IMR-90 (cell line): Measurements from ENCODE around the gene HEXA. TPM values are rescaled to one million over a fixed set of nuclear protein-coding genes. Genes with fewer than 3 reads are reported as not detected.

Experiments
- ATAC-seq: fragments of 200-7000 bp; cut with Tn5 transposase; 2 replicates; pipeline ENCODE4 v1.9.1; 2020; ENCODE audit warnings: low read depth, mild to moderate bottlenecking, moderate library complexity
- BruUV-seq: library from RNA; stranded (reverse); fragments of 400-500 nt; replicated peaks from 2 replicates; lab custom pipeline; 2021; lab: Mats Ljungman, UMichigan
- CTCF ChIA-PET: fragments of 300-600 bp; formaldehyde crosslinking; extraction: SDS; loops from one replicate; lab custom pipeline; 2021; ENCODE audit warnings: antibody characterized with exemption; lab: Yijun Ruan, JAX
- POLR2A ChIA-PET: fragments of 300-600 bp; sonication (Branson Sonifier 250); formaldehyde crosslinking; loops from one replicate; lab custom pipeline; 2022; ENCODE audit warnings: antibody characterized with exemption; ENCODE audit not compliant: unreplicated experiment; lab: Charles Lee
- DNase-seq: peaks from one replicate; pipeline ENCODE4 v3.0.0; 2013
- H2AFZ ChIP-seq: replicated peaks from 2 replicates; pipeline ENCODE3; 2013; ENCODE audit warnings: low read length, mild to moderate bottlenecking; ENCODE audit not compliant: poor library complexity
- H2AK5ac ChIP-seq: 2 replicates; pipeline ENCODE4 v1.6.1; 2013; ENCODE audit warnings: low read depth, low read length, inconsistent platforms
- H2AK9ac ChIP-seq: replicated peaks from 2 replicates; pipeline ENCODE3; 2013; ENCODE audit warnings: mild to moderate bottlenecking, low read depth, low read length, moderate library complexity; ENCODE audit not compliant: poor library complexity
- H2BK120ac ChIP-seq: 2 replicates; pipeline ENCODE4 v1.6.1; 2013; ENCODE audit warnings: low read depth, low read length, inconsistent platforms
- H2BK15ac ChIP-seq: 3 replicates; pipeline ENCODE4 v1.6.1; 2013; ENCODE audit warnings: low read depth, low read length, inconsistent platforms
- H2BK20ac ChIP-seq: 2 replicates; pipeline ENCODE4 v1.6.1; 2013; ENCODE audit warnings: low read depth, mild to moderate bottlenecking, inconsistent platforms, low read length, moderate library complexity
- H2BK5ac ChIP-seq: 2 replicates; pipeline ENCODE4 v1.6.1; 2013; ENCODE audit warnings: mild to moderate bottlenecking, low read depth, low read length, inconsistent platforms; ENCODE audit not compliant: poor library complexity, severe bottlenecking
- H3K14ac ChIP-seq: replicated peaks from 2 replicates; pipeline ENCODE4 v1.6.1; 2013; ENCODE audit warnings: low read depth, low read length, inconsistent platforms
- H3K18ac ChIP-seq: 2 replicates; pipeline ENCODE4 v1.6.1; 2013; ENCODE audit warnings: low read depth, low read length, control low read depth
- H3K23ac ChIP-seq: 2 replicates; pipeline ENCODE4 v1.6.1; 2013; ENCODE audit warnings: low read depth, low read length, inconsistent platforms
- H3K27ac ChIP-seq: 2 replicates; pipeline ENCODE4 v1.5.1; 2013; ENCODE audit warnings: mild to moderate bottlenecking, control low read depth, low read length; ENCODE audit not compliant: insufficient read depth
- H3K27me3 ChIP-seq: 2 replicates; pipeline ENCODE4 v1.6.1; 2013; ENCODE audit warnings: low read length; ENCODE audit not compliant: control insufficient read depth, insufficient read depth
- H3K36me3 ChIP-seq: 2 replicates; pipeline ENCODE4 v1.6.1; 2013; ENCODE audit warnings: low read length, mixed read lengths; ENCODE audit not compliant: control insufficient read depth, insufficient read depth
- H3K4ac ChIP-seq: 2 replicates; pipeline ENCODE4 v1.6.1; 2013; ENCODE audit warnings: low read depth, low read length, inconsistent platforms
- H3K4me1 ChIP-seq: 2 replicates; pipeline ENCODE4 v1.6.1; 2013; ENCODE audit warnings: low read length, mixed read lengths; ENCODE audit not compliant: control insufficient read depth, insufficient read depth
- H3K4me2 ChIP-seq: 2 replicates; pipeline ENCODE4 v1.6.1; 2013; ENCODE audit warnings: low read depth, mild to moderate bottlenecking, control low read depth, low read length, moderate library complexity
- H3K4me3 ChIP-seq: 2 replicates; pipeline ENCODE4 v1.5.1; 2013; ENCODE audit warnings: low read depth, mild to moderate bottlenecking, control low read depth, low read length, moderate library complexity; ENCODE audit not compliant: insufficient read depth
- H3K56ac ChIP-seq: 2 replicates; pipeline ENCODE4 v1.6.1; 2013; ENCODE audit warnings: low read length, inconsistent platforms; ENCODE audit not compliant: insufficient read depth; ENCODE audit errors: extremely low read depth
- H3K79me1 ChIP-seq, 2 experiments: 2 replicates each; pipeline ENCODE4 v1.6.1; 2013; ENCODE audit warnings: low read length in 2 of 2, inconsistent platforms in 1 of 2, low read depth in 1 of 2
- H3K9ac ChIP-seq: 2 replicates; pipeline ENCODE4 v1.6.1; 2013; ENCODE audit warnings: low read depth, low read length, control low read depth
- H3K9me1 ChIP-seq: 2 replicates; pipeline ENCODE4 v1.6.1; 2013; ENCODE audit warnings: low read length, inconsistent platforms; ENCODE audit not compliant: insufficient read depth
- H3K9me3 ChIP-seq: 2 replicates; pipeline ENCODE4 v1.6.1; 2013; ENCODE audit warnings: low read length; ENCODE audit not compliant: control insufficient read depth, insufficient read depth
- H4K20me1 ChIP-seq: 2 replicates; pipeline ENCODE4 v1.6.1; 2013; ENCODE audit warnings: low read length, inconsistent platforms; ENCODE audit not compliant: insufficient read depth
- H4K5ac ChIP-seq: 2 replicates; pipeline ENCODE4 v1.6.1; 2013; ENCODE audit warnings: mild to moderate bottlenecking, low read depth, low read length, control low read depth
- H4K8ac ChIP-seq, 2 experiments: 2 replicates each; pipeline ENCODE4 v1.6.1; 2013; ENCODE audit warnings: low read depth in 2 of 2, low read length in 2 of 2, control low read depth in 1 of 2, inconsistent platforms in 1 of 2
- H4K91ac ChIP-seq: 2 replicates; pipeline ENCODE4 v1.6.1; 2013; ENCODE audit warnings: low read depth, low read length, inconsistent platforms; ENCODE audit not compliant: insufficient read depth
- BHLHE40 ChIP-seq: fragments of 150-350 bp; IDR thresholded peaks from 2 replicates; pipeline ENCODE4 v1.6.1; 2016; ENCODE audit warnings: mild to moderate bottlenecking, low read depth, low read length
- CHD1 ChIP-seq: IDR thresholded peaks from 2 replicates; pipeline ENCODE4 v1.6.1; 2012; ENCODE audit warnings: low read depth, low read length, improper control_type of control experiment
- CTCF ChIP-seq: conservative IDR thresholded peaks from 2 replicates; pipeline ENCODE4 v1.5.1; 2012; ENCODE audit warnings: mild to moderate bottlenecking, low read depth, low read length, improper control_type of control experiment
- FOS ChIP-seq: fragments of 150-350 bp; IDR thresholded peaks from 2 replicates; pipeline ENCODE4 v1.6.1; 2016; ENCODE audit warnings: low read depth, low read length
- MAFK ChIP-seq: IDR thresholded peaks from 2 replicates; pipeline ENCODE4 v1.6.1; 2012; ENCODE audit warnings: low read depth, low read length, improper control_type of control experiment
- MAZ ChIP-seq: IDR thresholded peaks from 2 replicates; pipeline ENCODE4 v1.6.1; 2012; ENCODE audit warnings: low read depth, mild to moderate bottlenecking, low read length, improper control_type of control experiment, moderate library complexity, borderline replicate concordance
- NFE2L2 ChIP-seq: fragments of 150-350 bp; IDR thresholded peaks from 2 replicates; pipeline ENCODE4 v1.6.1; 2016; ENCODE audit warnings: low read depth, mild to moderate bottlenecking, low read length
- POLR2A ChIP-seq: IDR thresholded peaks from 2 replicates; pipeline ENCODE4 v1.6.1; 2012; ENCODE audit warnings: mild to moderate bottlenecking, low read depth, low read length
- RAD21 ChIP-seq: IDR thresholded peaks from 2 replicates; pipeline ENCODE4 v1.6.1; 2012; ENCODE audit warnings: low read length, improper control_type of control experiment
- RCOR1 ChIP-seq: IDR thresholded peaks from 2 replicates; pipeline ENCODE4 v1.6.1; 2012; ENCODE audit warnings: mild to moderate bottlenecking, low read length, improper control_type of control experiment; ENCODE audit not compliant: insufficient replicate concordance
- RFX5 ChIP-seq: IDR thresholded peaks from 2 replicates; pipeline ENCODE4 v1.8.0; 2012; ENCODE audit warnings: low read depth, mild to moderate bottlenecking, low read length, moderate library complexity
- SMC3 ChIP-seq: fragments of 150-350 bp; IDR thresholded peaks from 2 replicates; pipeline ENCODE4 v1.6.1; 2016; ENCODE audit warnings: low read depth, mild to moderate bottlenecking, antibody characterized with exemption, low read length, moderate library complexity
- WGBS, 2 experiments: methylation state at CpG; one replicate each; pipeline versions ENCODE4 v1.1.5 to v1.1.7; 2013; ENCODE audit warnings: missing lambda C conversion rate in 2 of 2; ENCODE audit not compliant: insufficient read length in 1 of 2; ENCODE audit errors: extremely low coverage in 2 of 2; 5-methylcytosine and 5-hydroxymethylcytosine counted together
- dilution Hi-C: fragments of 300-500 bp; cut with HindIII; formaldehyde crosslinking; loops from one replicate; pipeline ENCODE4 v1.14.3; 2018; ENCODE audit warnings: low sequenced_read_pairs; ENCODE audit not compliant: unreplicated experiment
- in situ Hi-C: fragments of 300-500 bp; cut with MboI; formaldehyde crosslinking; loops from 3 replicates; pipeline ENCODE4 v1.14.3; 2019; ENCODE audit warnings: low sequenced_read_pairs, inconsistent platforms, mixed read lengths
- intact Hi-C: fragments of 100-400 bp; cut with micrococcal nuclease; formaldehyde crosslinking; loops from 2 replicates; pipeline ENCODE4 v1.10.0; 2022
- polyA plus RNA-seq, 3 experiments: library from polyadenylated mRNA; depleted of rRNA; stranded (reverse); fragments of >200 nt; gene quantifications; 2 replicates each; pipeline ENCODE4 v1.2.3, GENCODE V29; 2012; ENCODE audit warnings: low replicate concordance in 1 of 3
- total RNA-seq: library from RNA; depleted of rRNA; stranded (reverse); fragments of >200 nt; gene quantifications from 2 replicates; pipeline ENCODE4 v1.2.3, GENCODE V29; 2012
- TF ChIP-seq, protein P1 (sequence below): fragments of 150-350 bp; IDR thresholded peaks from 2 replicates; pipeline ENCODE4 v1.6.1; 2017; ENCODE audit warnings: mild to moderate bottlenecking, antibody characterized with exemption, low read length, low read depth

HEXA gene
- total and polyA plus RNA-seq, 2 of the 4 experiments (the other 2 are of a cell fraction): 19.4 to 115 TPM

DNA sequence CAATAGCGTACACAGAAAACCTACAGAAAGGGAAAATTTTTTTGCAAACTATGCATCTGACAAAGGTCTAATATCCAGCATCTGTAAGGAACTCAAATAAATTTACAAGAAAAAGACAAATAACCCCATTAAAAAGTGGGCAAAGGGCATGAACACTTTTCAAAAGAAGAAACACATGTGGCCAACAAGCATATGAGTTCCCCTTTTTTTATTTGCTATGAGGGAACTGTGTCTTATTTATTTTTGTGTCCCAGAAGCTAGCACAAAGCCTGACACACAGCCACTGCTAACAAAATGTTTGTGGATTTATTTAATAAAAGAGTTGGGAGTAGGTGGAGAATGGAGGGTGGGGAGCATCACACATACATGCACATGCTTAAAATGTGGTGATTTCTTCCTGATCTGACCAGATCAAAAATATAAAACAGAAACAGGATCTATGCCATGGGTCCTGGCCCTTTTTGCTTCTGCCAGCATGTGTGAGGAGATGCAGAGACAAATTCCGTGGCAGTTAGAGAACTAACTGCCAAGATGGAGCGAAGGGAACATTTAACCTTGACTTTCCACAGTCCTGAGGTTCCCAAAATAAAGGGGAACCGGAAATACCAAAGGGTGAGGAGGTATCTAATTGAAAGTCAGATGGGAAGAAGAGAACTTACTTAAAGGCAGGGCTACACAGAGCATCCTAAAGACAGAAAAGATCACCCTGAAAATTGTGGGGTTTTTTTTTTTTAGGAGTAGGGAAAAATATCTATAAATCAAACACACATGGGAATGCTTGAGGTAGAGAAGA, 22.2 kb upstream of the HEXA start, which contains the start of gene TMEM202:
Gene TMEM202, plus strand, starts transcription at position 510 of the 793 bp plus-strand sequence. Its CDS starts 22 bp downstream, at position 532.
- DNase-seq (no peak), ATAC-seq (no peak)
- H3K79me1 ChIP-seq: no peaks in the 10 kb centered on the region
- no peak within 1 kb of the TSS for H2BK120ac ChIP-seq
- TF ChIP-seq BHLHE40 (no peak), FOS (no peak), RAD21 (no peak), CHD1 (no peak), NFE2L2 (no peak), SMC3 (no peak), POLR2A (no peak), RCOR1 (no peak), MAFK (no peak), CTCF (no peak), RFX5 (no peak), MAZ (no peak)
- TF ChIP-seq, protein P1, sequence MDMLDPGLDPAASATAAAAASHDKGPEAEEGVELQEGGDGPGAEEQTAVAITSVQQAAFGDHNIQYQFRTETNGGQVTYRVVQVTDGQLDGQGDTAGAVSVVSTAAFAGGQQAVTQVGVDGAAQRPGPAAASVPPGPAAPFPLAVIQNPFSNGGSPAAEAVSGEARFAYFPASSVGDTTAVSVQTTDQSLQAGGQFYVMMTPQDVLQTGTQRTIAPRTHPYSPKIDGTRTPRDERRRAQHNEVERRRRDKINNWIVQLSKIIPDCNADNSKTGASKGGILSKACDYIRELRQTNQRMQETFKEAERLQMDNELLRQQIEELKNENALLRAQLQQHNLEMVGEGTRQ: no peak
- H2BK15ac ChIP-seq: no peak within 1 kb of the TSS
- H4K91ac ChIP-seq: no peak within 1 kb of the TSS
- no peak within 1 kb of the TSS for H3K4ac ChIP-seq
- intact Hi-C loops: no loop called here
- no peak within 1 kb of the TSS for H4K8ac ChIP-seq
- H4K20me1 ChIP-seq: no peaks in the 10 kb centered on the region
- H3K14ac ChIP-seq: no peak within 1 kb of the TSS
- ChIA-PET CTCF (interaction anchor here (0.6 kb wide), 1 partner anchor 46 kb away, joined by 4 read pairs; no protein-coding TSS in a partner anchor), POLR2A (no interaction called here)
- no peak within 1 kb of the TSS for H3K4me2 ChIP-seq
- H3K4me1 ChIP-seq: no peaks in the 10 kb centered on the region
- no CpG with 5 or more reads among the region's 4 CpGs for WGBS, 2 experiments
- no peak within 1 kb of the TSS for H2BK20ac ChIP-seq
- 0 out of 2 replicates have a peak, but pooled peaks cover 3% of the 10 kb centered on the region for H3K9me3 ChIP-seq
- no peak within 1 kb of the TSS for H4K5ac ChIP-seq
- H3K9ac ChIP-seq: no peak within 1 kb of the TSS
- H3K4me3 ChIP-seq: no peak within 1 kb of the TSS
- H3K27ac ChIP-seq: no peak within 1 kb of the TSS
- no TSS peak for BruUV-seq
- in situ Hi-C loops: no loop called here
- no peak within 1 kb of the TSS for H3K23ac ChIP-seq
- H2BK5ac ChIP-seq: no peak within 1 kb of the TSS
- H3K56ac ChIP-seq: no peak within 1 kb of the TSS
- H3K27me3 ChIP-seq: peaks cover 32% of the 10 kb centered on the region
- H3K9me1 ChIP-seq: no peaks in the 10 kb centered on the region
- dilution Hi-C loops: no loop called here
- no peak within 1 kb of the TSS for H2AFZ ChIP-seq
- H2AK9ac ChIP-seq: no peak within 1 kb of the TSS
- H3K36me3 ChIP-seq: no peaks in the 10 kb centered on the region
- no peak within 1 kb of the TSS for H2AK5ac ChIP-seq
- H3K18ac ChIP-seq: no peak within 1 kb of the TSS
